SH-SY5Y (cell line): ENCODE measurements around the gene TGFBR3L.

Source experiments
- GATA2 ChIP-seq: IDR thresholded peaks from 2 replicates; pipeline ENCODE4 v1.6.1; 2011; ENCODE audit warnings: mild to moderate bottlenecking, low read depth, low read length
- GATA3 ChIP-seq: IDR thresholded peaks from 2 replicates; pipeline ENCODE4 v1.6.1; 2011; ENCODE audit warnings: low read depth, mild to moderate bottlenecking, low read length, moderate library complexity

DNA sequence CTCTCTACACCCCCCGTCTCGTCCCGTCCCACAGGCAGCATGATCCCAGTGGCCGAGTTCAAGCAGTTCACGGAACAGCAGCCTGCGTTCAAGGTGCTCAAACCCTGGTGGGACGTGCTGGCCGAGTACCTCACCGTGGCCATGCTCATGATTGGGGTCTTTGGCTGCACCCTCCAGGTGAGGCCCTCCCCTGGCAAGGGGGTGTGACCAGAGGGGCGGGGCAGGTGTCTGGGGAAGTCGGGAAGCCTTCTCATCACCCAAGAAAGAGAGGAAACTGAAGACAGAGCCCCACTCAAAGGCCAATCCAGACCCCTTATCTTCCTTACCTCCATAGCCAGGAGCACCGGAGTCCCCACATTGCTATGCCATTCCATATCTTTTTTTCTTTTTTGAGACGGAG, 19.1 kb upstream of the TGFBR3L start:
- TF ChIP-seq GATA2 (no peak), GATA3 (no peak)
